GM03348 (cell line): Measurements from ENCODE around the gene KCTD19.

ENCODE experiments used
- DNase-seq: peaks from one replicate; pipeline ENCODE4 v3.0.0; 2012; ENCODE audit warnings: low spot score

The KCTD19 gene

GRCh38 chr16:67258161-67258835, 68.2 kb downstream of the KCTD19 start:
- DNase-seq, result no peak

GRCh38 chr16:67257486-67258160, 68.9 kb downstream of the KCTD19 start:
- DNase-seq, result no peak

GRCh38 chr16:67256701-67257230, 69.8 kb downstream of the KCTD19 start:
- DNase-seq, result no peak

- no peak for DNase-seq
These were observed 70.9 kb downstream of the KCTD19 start for GRCh38 chr16:67255553-67256221.

GRCh38 chr16:67254801-67255552, 71.6 kb downstream of the KCTD19 start:
- no peak for DNase-seq

- DNase-seq, result no peak
These were observed 73.7 kb downstream of the KCTD19 start for GRCh38 chr16:67252609-67253497.

- no peak for DNase-seq
These were observed 76.6 kb downstream of the KCTD19 start for GRCh38 chr16:67250045-67250327.

- DNase-seq, result no peak
These were observed 77.1 kb downstream of the KCTD19 start for GRCh38 chr16:67249178-67250044.

- peak; percentile 73 for DNase-seq
These were observed 78.0 kb downstream of the KCTD19 start, which contains the start of gene SLC9A5 for GRCh38 chr16:67248401-67249177. TSS of gene SLC9A5 (plus strand) at chr16:67248979. CDS start at chr16:67249015, 36 bp downstream.

GRCh38 chr16:67248073-67248400, 78.5 kb downstream of the KCTD19 start:
- DNase-seq, result no peak

GRCh38 chr16:67247192-67248072, 79.1 kb downstream of the KCTD19 start, which contains the start of gene FHOD1:
TSS of gene FHOD1 (minus strand) at chr16:67247481. CDS start at chr16:67247410, 71 bp downstream.
- peak; percentile 97 for DNase-seq

GRCh38 chr16:67246756-67247191, 79.8 kb downstream of the KCTD19 start:
- DNase-seq, result no peak

- peak; percentile 81 for DNase-seq
These were observed 80.3 kb downstream of the KCTD19 start for GRCh38 chr16:67246081-67246755.

- no peak for DNase-seq
These were observed 80.9 kb downstream of the KCTD19 start for GRCh38 chr16:67245674-67246080.

- no peak for DNase-seq
These were observed 81.4 kb downstream of the KCTD19 start for GRCh38 chr16:67245186-67245585.

GRCh38 chr16:67244387-67245185, 82.0 kb downstream of the KCTD19 start:
- peak; percentile 88 for DNase-seq

GRCh38 chr16:67243481-67243880, 83.1 kb downstream of the KCTD19 start:
- no peak for DNase-seq
